IMR-90 (cell line): ENCODE data around the gene BRD8.

Experiments used
- CEBPB ChIP-seq: IDR thresholded peaks from 2 replicates; pipeline ENCODE4 v1.6.1; 2012; ENCODE audit warnings: low read depth, low read length, improper control_type of control experiment
- ELK1 ChIP-seq: fragments of 150-350 bp; IDR thresholded peaks from 2 replicates; pipeline ENCODE4 v1.6.1; 2016; ENCODE audit warnings: low read depth, mild to moderate bottlenecking, low read length, moderate library complexity, borderline replicate concordance
- MAFK ChIP-seq: IDR thresholded peaks from 2 replicates; pipeline ENCODE4 v1.6.1; 2012; ENCODE audit warnings: low read depth, low read length, improper control_type of control experiment
- NFE2L2 ChIP-seq: fragments of 150-350 bp; IDR thresholded peaks from 2 replicates; pipeline ENCODE4 v1.6.1; 2016; ENCODE audit warnings: low read depth, mild to moderate bottlenecking, low read length
- SMC3 ChIP-seq: fragments of 150-350 bp; IDR thresholded peaks from 2 replicates; pipeline ENCODE4 v1.6.1; 2016; ENCODE audit warnings: low read depth, mild to moderate bottlenecking, antibody characterized with exemption, low read length, moderate library complexity
- TF ChIP-seq, protein P1 (sequence below): fragments of 150-350 bp; IDR thresholded peaks from 2 replicates; pipeline ENCODE4 v1.6.1; 2017; ENCODE audit warnings: mild to moderate bottlenecking, antibody characterized with exemption, low read length, low read depth
- TF ChIP-seq, protein P2 (sequence below): conservative IDR thresholded peaks from 2 replicates; pipeline ENCODE4 v1.5.1; 2012; ENCODE audit warnings: mild to moderate bottlenecking, low read depth, low read length, improper control_type of control experiment

DNA sequence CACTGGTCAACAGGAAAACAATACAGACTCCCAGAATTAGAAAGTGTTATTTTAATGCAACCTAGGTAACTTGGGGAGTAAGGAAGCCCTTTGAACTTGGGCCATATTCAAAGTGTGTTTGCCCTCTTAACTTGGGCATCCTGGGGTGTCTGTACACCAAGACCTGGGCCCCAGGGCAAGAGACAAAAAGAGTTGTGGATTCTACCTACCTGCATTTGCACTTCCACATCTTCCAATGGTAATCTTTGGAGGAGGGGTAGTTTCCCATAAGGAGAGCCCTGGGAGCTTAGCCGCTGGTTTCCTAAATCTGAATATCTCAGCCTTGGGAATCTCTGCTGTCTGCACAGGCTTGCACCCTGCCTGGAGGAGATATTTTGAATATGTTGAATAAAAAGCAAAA, 86.1 kb downstream of the BRD8 start:
- TF ChIP-seq SMC3 (no peak), NFE2L2 (no peak), ELK1 (no peak), MAFK (no peak), CEBPB (no peak)
- TF ChIP-seq, protein P1, sequence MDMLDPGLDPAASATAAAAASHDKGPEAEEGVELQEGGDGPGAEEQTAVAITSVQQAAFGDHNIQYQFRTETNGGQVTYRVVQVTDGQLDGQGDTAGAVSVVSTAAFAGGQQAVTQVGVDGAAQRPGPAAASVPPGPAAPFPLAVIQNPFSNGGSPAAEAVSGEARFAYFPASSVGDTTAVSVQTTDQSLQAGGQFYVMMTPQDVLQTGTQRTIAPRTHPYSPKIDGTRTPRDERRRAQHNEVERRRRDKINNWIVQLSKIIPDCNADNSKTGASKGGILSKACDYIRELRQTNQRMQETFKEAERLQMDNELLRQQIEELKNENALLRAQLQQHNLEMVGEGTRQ, result no peak
- TF ChIP-seq, protein P2, sequence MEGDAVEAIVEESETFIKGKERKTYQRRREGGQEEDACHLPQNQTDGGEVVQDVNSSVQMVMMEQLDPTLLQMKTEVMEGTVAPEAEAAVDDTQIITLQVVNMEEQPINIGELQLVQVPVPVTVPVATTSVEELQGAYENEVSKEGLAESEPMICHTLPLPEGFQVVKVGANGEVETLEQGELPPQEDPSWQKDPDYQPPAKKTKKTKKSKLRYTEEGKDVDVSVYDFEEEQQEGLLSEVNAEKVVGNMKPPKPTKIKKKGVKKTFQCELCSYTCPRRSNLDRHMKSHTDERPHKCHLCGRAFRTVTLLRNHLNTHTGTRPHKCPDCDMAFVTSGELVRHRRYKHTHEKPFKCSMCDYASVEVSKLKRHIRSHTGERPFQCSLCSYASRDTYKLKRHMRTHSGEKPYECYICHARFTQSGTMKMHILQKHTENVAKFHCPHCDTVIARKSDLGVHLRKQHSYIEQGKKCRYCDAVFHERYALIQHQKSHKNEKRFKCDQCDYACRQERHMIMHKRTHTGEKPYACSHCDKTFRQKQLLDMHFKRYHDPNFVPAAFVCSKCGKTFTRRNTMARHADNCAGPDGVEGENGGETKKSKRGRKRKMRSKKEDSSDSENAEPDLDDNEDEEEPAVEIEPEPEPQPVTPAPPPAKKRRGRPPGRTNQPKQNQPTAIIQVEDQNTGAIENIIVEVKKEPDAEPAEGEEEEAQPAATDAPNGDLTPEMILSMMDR, result no peak
